Posterior vena cava (tissue), 2 donors: Measurements from ENCODE around the gene ZBTB16. TPM values are rescaled to one million over a fixed set of nuclear protein-coding genes. Genes with fewer than 3 reads are reported as not detected.
"Not testable (repeated sequence)": the region's sequence is repeated elsewhere in the genome, so short reads cannot be mapped to it uniquely, and the experiment has no call there.

Experiments
- DNase-seq: peaks from one replicate; pipeline ENCODE4 v3.0.0-alpha.2; 2020; ENCODE audit warnings: low spot score
- intact Hi-C, 2 donors: fragments of 100-400 bp; cut with DNase I; formaldehyde crosslinking; loops; one replicate each; pipeline versions ENCODE4 v1.14.1 to v1.14.2; 2022 to 2023
- total RNA-seq, 2 donors: library from RNA; stranded (reverse); fragmentation: NEBNext Ultra II Directional; extraction: Animal tissue kit (Norgen Biotek cat#: 25700); gene quantifications; one replicate each; pipeline ENCODE4 v1.2.1, GENCODE V29; 2021
- donor health status: DM: yes; HTN: yes; CAD: no.
- donor health status: DM: yes; HTN: yes; CAD: no.

The ZBTB16 gene
- total RNA-seq, 2 donors from 2014 or later = 188 to 208 TPM

- DNase-seq = no peak
- intact Hi-C loops = loop anchor here in 1 of 2 donors (2.0 kb wide), 1 partner anchor 224 kb away; no protein-coding TSS in a partner anchor
These were observed 22.6 kb upstream of the ZBTB16 start for GRCh38 chr11:114036958-114037357.

GRCh38 chr11:114039551-114039950 lies 20.0 kb upstream of the ZBTB16 start:
- DNase-seq = no peak
- intact Hi-C loops = no loop called here

GRCh38 chr11:114040706-114041211 lies 18.8 kb upstream of the ZBTB16 start:
- peak; percentile 78 for DNase-seq
- intact Hi-C loops = no loop called here

GRCh38 chr11:114042234-114042633 lies 17.3 kb upstream of the ZBTB16 start:
- intact Hi-C loops = no loop called here
- peak; percentile 13 for DNase-seq

DNA sequence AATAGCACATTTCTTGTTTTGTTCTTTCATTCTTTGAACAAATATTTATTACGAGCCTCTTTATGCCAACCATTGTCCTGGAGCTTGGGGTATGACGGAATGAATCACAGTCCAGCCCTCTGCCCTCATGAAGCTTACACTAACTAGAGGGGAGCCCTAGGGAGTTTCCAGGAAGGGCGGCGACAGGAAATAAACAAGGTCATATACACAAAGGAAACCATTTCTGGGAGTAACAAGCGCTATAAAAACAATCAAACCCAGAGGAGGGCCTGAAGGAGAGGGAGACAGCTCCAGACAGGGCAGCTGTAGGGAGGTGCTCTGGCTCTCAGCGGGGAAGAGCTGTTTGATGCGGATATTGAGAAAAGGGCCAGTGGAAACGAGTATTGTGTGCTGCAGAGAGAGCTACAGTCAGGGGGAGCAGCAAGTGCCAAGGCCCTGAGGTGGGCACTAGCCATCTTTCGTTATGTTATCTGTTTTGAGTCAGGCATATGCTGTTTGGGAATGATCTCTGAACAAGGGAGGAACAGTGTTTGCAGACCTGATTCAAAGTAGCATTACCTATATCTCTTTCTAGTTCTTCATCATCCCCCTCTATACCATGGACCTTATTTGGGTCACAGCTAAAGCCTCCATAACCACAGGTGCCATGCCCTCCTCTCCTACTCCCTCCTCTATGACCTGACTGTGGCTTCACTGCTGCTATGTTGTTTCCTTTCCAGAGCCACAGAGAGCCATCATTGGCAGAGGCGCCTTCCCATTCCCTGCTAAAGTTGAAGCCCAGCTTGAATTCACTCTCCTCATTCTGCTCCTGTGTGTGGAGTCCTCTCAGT lies 15.3 kb upstream of the ZBTB16 start:
- intact Hi-C loops = no loop called here
- DNase-seq = peak; percentile 13

DNA sequence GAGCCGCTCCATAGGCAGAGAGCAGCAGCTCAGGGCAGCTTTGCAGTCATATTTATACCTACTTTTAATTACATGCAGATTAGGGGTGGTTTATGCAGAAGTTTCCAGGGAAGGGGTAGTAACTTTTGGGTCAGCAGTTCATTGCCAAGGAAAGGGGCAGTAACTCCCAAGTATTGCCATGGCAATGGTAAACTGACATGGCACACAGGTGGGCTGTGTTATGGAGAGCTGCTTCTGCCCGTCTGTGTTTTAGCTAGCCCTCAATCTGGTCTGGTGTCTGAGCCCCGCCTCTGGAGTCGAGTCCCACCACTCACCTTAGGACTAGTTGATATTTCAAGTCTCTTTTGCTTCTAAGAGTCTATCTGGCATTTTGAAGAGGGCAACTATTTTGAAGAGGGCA lies 12.2 kb upstream of the ZBTB16 start:
- peak; percentile 32 for DNase-seq
- intact Hi-C loops = no loop called here

DNA sequence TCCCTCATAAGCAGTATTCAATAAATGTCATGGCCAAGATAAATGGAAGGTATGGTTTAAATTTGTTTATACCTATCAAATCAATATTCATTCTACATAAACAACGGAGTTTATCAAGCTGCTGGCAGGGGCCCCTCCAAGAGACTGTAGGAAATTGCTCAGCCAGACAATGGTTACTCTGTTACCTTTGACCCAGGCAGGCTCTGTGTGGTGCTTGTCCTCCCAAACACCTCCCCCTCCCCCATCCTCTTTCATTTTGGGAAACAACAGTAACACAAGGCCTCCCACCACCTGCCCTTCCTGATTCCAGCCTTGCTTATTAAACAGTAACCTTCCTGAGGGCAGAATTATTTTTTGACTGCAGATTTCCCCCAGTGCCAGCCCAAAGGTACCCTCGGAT lies 10.5 kb upstream of the ZBTB16 start:
- DNase-seq = peak; percentile 32
- intact Hi-C loops = no loop called here

GRCh38 chr11:114049766-114050165 lies 9.7 kb upstream of the ZBTB16 start:
- DNase-seq = peak; percentile 16
- intact Hi-C loops = not testable (repeated sequence)

GRCh38 chr11:114050258-114050927 lies 9.1 kb upstream of the ZBTB16 start:
- intact Hi-C loops = no loop called here
- peak; percentile 41 for DNase-seq

GRCh38 chr11:114051558-114051957 lies 8.0 kb upstream of the ZBTB16 start:
- intact Hi-C loops = no loop called here
- peak; percentile 13 for DNase-seq

GRCh38 chr11:114052160-114052559 lies 7.4 kb upstream of the ZBTB16 start:
- no peak for DNase-seq
- intact Hi-C loops = no loop called here

DNA sequence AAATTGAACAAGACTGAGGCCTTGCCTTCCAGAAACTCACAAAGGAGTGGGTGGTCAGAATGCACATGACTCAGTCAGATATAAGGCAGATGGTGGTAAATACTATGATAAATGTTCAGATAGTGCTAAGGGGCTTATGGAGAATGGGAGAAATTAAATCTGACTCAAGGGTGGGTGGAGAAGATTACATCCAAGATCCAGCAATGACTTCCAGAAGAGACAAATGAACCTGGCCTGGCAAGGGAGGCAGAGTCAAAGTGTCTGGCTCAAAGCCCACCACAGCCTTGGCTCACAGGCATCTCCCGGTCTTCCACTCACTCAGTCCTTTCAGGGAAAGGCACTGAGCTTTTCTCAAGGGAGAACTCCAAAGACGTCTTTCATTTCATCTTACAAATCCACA lies 6.1 kb upstream of the ZBTB16 start:
- peak; percentile 16 for DNase-seq
- intact Hi-C loops = no loop called here

- intact Hi-C loops = loop anchor here in 1 of 2 donors (5.0 kb wide), 1 partner anchor 127 kb away; no protein-coding TSS in a partner anchor
These were observed 4.7 kb upstream of the ZBTB16 start for GRCh38 chr11:114054806-114055205.

DNA sequence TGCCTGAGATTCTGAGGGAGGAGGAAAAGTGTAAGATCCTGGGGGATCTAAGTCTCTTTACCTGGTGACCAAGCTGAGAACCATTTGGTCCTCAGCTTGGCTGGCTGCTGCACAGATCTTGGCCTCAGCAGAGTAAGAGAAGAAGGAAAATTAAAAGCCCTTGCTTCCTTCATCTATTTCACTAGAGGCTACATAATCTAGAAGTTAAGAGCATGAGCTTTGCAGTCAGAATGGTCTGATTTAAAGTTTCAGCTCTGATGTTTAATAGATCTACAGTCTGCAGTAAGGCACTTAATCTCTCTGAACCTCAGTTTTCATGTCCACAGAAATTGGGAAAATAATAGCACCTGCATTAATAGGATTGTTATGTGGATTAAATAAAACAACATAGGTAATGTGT lies 3.1 kb upstream of the ZBTB16 start:
- intact Hi-C loops = loop anchor here in 1 of 2 donors (5.0 kb wide), 1 partner anchor 126 kb away; no protein-coding TSS in a partner anchor

More at GRCh38 chr11:114054806-114055205, 4.7 kb upstream of the ZBTB16 start:
- DNase-seq = no peak

DNA sequence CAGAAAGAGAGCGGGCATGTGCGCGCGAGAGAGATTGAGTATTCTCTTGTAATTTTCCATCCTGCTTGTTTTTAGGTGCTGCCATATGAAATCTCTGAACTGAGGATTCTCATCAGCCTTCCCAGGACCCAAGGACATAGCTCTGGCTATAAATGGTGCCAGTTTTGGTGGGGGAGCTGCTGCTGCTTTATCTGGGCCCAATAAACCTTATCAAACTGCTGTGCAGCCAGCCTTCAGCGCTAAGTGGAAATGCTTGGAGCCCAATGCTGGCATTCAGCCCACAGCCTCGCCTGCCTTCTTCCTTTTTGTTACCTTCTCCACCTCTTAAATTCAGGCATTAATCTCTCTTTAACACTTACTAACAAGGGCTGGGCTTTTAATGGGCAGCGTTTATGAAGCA lies 2.4 kb upstream of the ZBTB16 start:
- DNase-seq = peak; percentile 56
- intact Hi-C loops = loop anchor here in 1 of 2 donors (5.0 kb wide), 1 partner anchor 125 kb away; no protein-coding TSS in a partner anchor

More for the DNA sequence above, 3.1 kb upstream of the ZBTB16 start:
- DNase-seq = peak; percentile 8

DNA sequence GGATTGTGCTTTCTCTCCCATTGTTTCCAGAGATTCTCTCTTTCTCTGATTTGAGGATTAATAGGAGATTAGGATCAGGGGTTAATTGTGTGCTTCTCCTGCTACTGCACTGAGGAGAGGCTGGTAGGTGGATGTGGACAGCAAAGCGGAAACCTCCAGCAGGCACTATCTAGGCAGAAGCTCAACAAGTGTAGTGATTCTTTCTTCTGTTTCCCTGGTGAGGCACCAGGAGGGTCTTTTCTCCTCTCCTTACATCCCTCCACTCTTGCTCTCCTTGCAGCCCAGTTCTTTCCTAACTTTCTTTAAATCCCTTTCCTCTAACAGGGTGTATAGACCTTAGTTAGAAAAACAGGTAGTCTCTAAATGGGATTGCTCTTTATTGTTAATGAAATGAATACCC lies 1.9 kb upstream of the ZBTB16 start:
- no peak for DNase-seq
- intact Hi-C loops = loop anchor here in 1 of 2 donors (5.0 kb wide), 1 partner anchor 125 kb away; no protein-coding TSS in a partner anchor

DNA sequence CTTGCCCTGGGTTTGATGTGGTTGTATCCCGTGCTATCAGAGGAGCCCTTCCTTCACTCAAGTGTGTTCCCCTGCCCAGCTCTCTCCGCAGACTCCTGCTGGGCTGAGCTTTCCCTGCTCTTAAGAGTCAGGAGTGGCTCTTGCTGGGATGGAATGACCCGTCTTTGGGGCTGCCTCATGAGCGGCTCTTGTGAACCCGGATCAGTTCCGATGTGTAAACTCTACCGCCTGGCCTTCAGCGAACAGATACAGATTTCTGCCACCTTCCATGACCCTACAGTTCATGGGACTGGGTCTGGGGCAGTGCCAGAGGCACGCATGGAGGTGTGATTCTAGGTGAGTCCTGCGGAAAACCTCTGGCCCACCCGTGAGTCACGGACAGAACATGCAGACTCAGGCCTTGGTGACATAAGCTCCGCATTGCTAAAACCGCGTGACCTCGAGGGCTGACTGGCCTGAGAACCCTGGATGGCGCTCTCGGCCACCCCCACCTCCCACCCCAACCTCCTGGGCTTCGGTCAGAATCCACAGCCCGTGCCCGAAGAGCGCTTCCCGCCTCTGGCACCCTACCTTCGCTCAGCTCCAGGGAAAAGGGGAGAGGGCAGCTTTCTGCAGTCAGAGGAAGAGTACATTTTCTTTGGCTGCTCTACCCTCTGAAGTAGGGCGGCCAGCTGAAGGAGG lies 1.3 kb upstream of the ZBTB16 start:
- intact Hi-C loops = loop anchor here in 1 of 2 donors (5.0 kb wide), 1 partner anchor 124 kb away; no protein-coding TSS in a partner anchor
- DNase-seq = peak; percentile 85

- peak; percentile 83 for DNase-seq
These were observed 637 bp upstream of the ZBTB16 start for GRCh38 chr11:114058871-114059277.

GRCh38 chr11:114059984-114060391 lies 477 bp downstream of the ZBTB16 start:
- DNase-seq = peak; percentile 85
- intact Hi-C loops = loop anchor here (2.0 to 10.0 kb wide), 5 partner anchors 15 to 195 kb away; no protein-coding TSS in a partner anchor

More at GRCh38 chr11:114058871-114059277, 637 bp upstream of the ZBTB16 start:
- intact Hi-C loops = loop anchor here in 1 of 2 donors (5.0 kb wide), 1 partner anchor 123 kb away; no protein-coding TSS in a partner anchor
